Measurements from ENCODE around the gene GNGT2.

The GNGT2 gene

GRCh38 chr17:49229076-49229804, 18.9 kb upstream of the GNGT2 start:
- DNase-seq (ENCODE audit: low read depth in 2 of 2): no peak

- DNase-seq (ENCODE audit: low read depth in 2 of 2): peak in 1 of 2 donors; percentile 71
Observed at GRCh38 chr17:49227436-49228261, 17.3 kb upstream of the GNGT2 start.

- no peak for DNase-seq (ENCODE audit: low read depth in 2 of 2)
Observed at GRCh38 chr17:49226771-49227435, 16.5 kb upstream of the GNGT2 start.

- no peak for DNase-seq (ENCODE audit: low read depth in 2 of 2)
Observed at GRCh38 chr17:49225554-49226236, 15.3 kb upstream of the GNGT2 start.

- no peak for DNase-seq (ENCODE audit: low read depth in 2 of 2)
Observed at GRCh38 chr17:49224997-49225337, 14.6 kb upstream of the GNGT2 start.

- DNase-seq (ENCODE audit: low read depth in 2 of 2): no peak
Observed at GRCh38 chr17:49224198-49224996, 14.0 kb upstream of the GNGT2 start.

- DNase-seq (ENCODE audit: low read depth in 2 of 2): no peak
Observed at GRCh38 chr17:49223517-49224197, 13.3 kb upstream of the GNGT2 start.

- DNase-seq (ENCODE audit: low read depth in 2 of 2): no peak
Observed at GRCh38 chr17:49223168-49223516, 12.8 kb upstream of the GNGT2 start.

- DNase-seq (ENCODE audit: low read depth in 2 of 2): no peak
Observed at GRCh38 chr17:49219987-49220386, 9.6 kb upstream of the GNGT2 start.

- peak in 1 of 2 donors; percentile 45 for DNase-seq (ENCODE audit: low read depth in 2 of 2)
Observed at GRCh38 chr17:49218941-49219913, 8.9 kb upstream of the GNGT2 start.

GRCh38 chr17:49217651-49218413, 7.5 kb upstream of the GNGT2 start:
- peak; percentile 51 to 61 for DNase-seq (ENCODE audit: low read depth in 2 of 2)

- DNase-seq (ENCODE audit: low read depth in 2 of 2): no peak
Observed at GRCh38 chr17:49216953-49217650, 6.7 kb upstream of the GNGT2 start.

- no peak for DNase-seq (ENCODE audit: low read depth in 2 of 2)
Observed at GRCh38 chr17:49216482-49216881, 6.1 kb upstream of the GNGT2 start.

GRCh38 chr17:49214676-49215360, 4.4 kb upstream of the GNGT2 start:
- no peak for DNase-seq (ENCODE audit: low read depth in 2 of 2)

- DNase-seq (ENCODE audit: low read depth in 2 of 2): no peak
Observed at GRCh38 chr17:49213847-49214246, 3.5 kb upstream of the GNGT2 start.

- DNase-seq (ENCODE audit: low read depth in 2 of 2): no peak
Observed at GRCh38 chr17:49213399-49213798, 3.0 kb upstream of the GNGT2 start.

GRCh38 chr17:49209061-49209571, 1.3 kb downstream of the GNGT2 start:
- DNase-seq (ENCODE audit: low read depth in 2 of 2): no peak

Data from activated CD8-positive, alpha-beta memory T cell treated with anti-CD3 and anti-CD28 coated beads for 4 hours (primary cell).